HG03432 (cell line): ENCODE measurements around the gene KCNIP1.
A peak's percentile ranks its signal among the peaks of the same experiment; 100 is the strongest.

ENCODE experiments used
- ATAC-seq: cut with Tn5 transposase; IDR thresholded peaks from one replicate; pipeline ENCODE4 v1.9.1; 2021; ENCODE audit warnings: mild to moderate bottlenecking, moderate library complexity; ENCODE audit not compliant: unreplicated experiment

The KCNIP1 gene

DNA sequence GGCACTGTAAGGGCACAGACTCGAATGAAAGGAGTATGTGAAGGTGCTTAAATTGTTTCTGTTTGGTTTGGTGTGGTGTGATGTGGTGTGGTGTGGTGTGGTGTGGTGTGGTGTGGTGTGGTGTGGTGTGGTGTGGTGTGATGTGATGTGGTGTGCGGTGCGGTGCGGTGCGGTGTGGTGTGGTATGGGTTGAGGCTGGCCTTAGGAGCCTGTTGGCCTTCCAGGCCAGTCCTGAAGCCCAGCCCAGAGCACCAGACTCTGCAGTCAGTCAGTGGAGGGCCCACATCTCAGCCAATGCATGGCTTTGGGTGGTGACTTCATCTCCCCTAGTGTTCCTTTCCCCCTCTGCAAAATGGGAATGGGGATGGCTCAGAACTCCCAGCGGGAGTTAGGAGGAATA lies 85.8 kb downstream of the KCNIP1 start:
- no peak for ATAC-seq

GRCh38 chr5:170590566-170590965 lies 86.7 kb downstream of the KCNIP1 start:
- no peak for ATAC-seq

- no peak for ATAC-seq
These were observed 87.2 kb downstream of the KCNIP1 start for GRCh38 chr5:170591054-170591453.

DNA sequence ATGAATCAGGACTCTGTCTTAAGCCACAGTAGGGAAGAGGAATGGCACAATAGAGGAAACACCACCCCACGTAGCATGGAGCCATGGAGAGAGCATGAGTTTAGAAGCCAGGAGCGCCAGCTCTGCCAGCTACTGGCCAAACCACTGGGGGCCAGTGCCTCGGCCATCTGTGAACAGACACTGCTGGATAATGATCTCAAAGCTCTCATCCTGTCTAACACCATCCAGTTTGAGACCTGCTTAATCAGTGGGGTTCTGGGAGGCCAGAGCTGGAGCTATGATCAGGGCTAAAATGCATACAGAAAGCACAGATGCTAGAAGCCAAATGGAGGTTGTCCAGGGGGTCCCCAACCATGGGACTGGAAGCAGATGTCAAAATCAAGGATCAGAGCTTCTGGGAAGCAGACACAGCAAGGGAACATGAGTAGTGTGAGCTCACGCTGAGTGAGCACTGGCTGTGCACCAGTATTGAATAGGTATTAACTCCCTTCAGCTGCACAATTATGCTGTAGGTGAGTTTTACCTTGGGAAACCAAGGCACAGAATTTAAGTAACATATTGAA lies 92.7 kb downstream of the KCNIP1 start:
- no peak for ATAC-seq

DNA sequence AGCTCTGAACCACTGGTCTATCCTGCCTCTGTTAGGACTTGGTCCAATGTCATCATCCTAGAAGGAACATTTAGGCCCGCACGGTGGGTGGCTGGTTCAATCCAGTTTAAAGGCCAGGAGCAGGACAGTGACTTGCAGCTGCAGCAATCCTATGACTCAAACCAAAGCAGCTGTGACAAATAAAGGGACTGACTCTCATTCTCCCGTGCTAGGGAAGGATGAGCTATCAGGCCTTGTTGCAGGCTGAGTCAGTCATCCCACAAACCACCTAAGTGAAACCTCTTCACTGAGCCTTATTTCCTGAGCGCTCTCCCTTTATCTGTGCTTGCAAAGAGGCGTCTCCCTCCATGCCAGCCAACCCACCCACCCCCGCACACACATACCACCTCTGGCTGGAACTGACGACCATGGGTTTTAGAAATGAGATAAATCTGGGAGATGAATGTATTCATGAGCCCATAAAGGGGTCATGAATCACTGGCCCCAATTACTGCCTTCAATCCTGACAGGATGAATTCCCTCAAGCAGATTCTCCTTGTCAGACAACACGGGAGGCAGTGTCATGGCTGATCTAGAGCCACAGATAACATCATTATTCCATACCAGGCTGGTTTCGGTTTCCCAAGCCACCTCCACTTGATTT lies 93.4 kb downstream of the KCNIP1 start:
- peak; percentile 59 for ATAC-seq

- ATAC-seq = no peak
These were observed 94.1 kb downstream of the KCNIP1 start for GRCh38 chr5:170597872-170598271.

DNA sequence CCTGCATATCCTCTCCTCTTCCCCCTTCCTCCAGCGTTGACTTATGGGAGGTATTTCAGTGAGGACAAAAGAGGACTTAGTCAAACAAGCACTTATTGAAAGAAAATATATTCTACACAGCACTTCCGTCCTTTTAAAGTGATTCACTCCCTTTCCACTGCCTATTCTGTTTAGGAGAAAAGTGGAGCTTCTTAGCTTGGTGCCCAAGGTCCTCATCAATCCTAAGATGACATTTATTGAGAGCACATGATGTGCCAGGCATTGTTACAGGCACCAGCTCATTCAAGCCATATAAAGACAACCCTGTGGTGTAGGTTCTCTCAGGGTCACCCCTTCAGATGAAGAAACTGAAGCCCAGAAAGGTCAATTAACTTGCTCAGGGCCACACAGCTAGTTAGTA lies 95.9 kb downstream of the KCNIP1 start:
- ATAC-seq = no peak

DNA sequence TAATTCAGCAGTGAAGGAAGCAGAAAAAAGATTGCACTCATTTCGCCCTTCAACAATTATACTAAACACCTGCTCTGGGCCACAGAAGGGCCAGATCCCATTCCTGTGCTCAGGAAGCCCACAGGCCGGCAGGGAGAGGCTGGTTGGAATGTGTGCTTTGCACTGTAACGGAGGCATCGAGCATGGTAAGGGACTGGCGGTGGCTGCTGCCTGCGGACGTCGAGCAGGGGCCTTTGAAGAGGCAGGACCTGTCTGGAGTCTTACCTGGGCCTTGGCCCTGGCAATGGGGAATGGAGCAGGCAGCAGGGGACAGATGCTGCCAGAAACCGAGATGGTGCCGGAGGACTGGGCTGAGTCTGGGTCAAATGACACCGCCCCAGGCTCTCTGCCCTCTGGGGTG lies 97.8 kb downstream of the KCNIP1 start:
- ATAC-seq = no peak

GRCh38 chr5:170603109-170603508 lies 99.3 kb downstream of the KCNIP1 start:
- no peak for ATAC-seq

DNA sequence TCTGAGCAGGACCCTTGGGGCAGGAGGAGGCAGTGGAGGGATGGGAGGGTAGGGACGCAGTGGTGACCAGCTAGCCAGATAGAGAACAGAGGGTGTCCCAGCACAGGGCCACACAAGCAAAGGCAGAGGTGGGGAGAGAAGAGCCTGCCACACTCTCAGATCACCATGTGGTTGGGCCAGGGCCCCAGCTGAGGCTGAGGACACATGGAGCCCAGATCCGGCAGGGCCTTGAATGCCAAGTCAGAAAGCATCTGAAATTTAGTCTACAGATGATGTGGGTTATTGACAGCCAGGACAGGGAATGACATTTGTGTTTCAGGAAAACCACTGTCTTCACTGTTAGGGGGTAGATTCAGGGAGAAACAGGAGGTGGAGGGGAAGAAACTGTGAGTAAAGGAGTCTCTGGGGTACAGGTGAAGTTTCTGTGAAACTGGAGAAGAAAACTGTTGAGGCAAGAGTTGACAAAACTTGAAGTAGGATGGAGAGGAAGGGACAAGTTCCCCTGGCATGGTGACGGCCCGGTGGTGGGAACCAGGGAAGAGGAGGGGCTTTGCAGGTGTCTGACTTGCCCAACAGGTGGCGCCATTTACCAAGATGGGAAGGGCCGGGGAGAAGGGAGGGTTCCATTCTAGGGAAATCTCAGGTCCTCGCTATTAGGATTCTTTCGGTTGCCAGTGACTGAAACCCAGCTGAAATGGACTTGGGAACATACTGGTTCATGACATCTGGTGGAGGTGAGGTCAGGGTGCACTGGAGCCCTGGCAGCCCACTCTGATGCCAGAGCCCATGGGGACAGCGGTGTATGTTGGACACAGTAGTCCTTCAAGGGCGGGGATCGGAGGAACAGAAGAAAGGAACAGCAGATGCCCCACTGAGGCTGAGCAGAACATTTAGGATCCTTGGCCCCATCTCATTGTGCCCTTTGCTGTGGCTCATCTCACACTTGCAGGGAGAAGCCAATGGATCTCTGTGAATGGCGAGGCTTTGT lies 100.1 kb downstream of the KCNIP1 start:
- ATAC-seq = peak; percentile 61

DNA sequence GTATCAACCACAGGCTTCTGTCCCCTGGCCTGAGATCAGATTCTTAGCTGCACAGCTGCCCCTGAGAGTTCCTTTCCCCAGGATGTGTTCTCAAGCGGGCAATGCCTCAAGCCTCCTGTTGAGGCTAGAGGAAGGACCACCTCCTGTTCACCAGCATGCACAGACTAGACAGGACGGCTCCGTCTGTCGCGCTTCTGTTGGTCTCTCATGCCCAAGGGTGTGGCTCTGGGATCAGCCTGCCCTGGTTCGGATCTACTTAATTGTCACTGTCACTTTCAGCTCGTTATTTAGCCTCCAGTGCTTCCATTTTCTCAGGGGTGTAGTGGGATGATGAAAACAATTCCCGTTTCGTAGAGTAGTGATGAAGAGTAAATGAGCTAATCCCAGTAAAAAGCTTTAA lies 103.1 kb downstream of the KCNIP1 start:
- no peak for ATAC-seq

- no peak for ATAC-seq
These were observed 107.8 kb downstream of the KCNIP1 start for GRCh38 chr5:170611449-170612090.

- ATAC-seq = no peak
These were observed 108.4 kb downstream of the KCNIP1 start for GRCh38 chr5:170612256-170612678.

GRCh38 chr5:170614065-170614490 lies 110.3 kb downstream of the KCNIP1 start:
- no peak for ATAC-seq

DNA sequence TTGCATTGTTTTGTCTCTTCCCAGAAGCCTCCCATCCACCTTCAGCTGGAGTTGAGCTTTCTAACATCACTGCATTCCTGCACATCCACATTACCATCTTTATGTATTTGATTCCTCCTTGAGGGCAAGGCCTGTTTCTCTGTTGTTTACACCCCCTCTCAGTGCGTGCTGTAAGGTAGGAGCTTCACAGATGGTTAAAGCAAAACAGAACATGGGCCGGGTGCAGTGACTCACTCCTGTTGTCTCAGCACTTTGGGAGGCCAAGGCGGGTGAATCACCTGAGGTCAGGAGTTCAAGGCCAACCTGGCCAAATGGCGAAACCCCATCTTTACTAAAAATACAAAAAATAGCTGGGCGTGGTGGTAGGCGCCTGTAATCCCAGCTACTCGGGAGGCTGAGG lies 110.9 kb downstream of the KCNIP1 start:
- no peak for ATAC-seq

GRCh38 chr5:170617533-170618490 lies 114.0 kb downstream of the KCNIP1 start:
- no peak for ATAC-seq

DNA sequence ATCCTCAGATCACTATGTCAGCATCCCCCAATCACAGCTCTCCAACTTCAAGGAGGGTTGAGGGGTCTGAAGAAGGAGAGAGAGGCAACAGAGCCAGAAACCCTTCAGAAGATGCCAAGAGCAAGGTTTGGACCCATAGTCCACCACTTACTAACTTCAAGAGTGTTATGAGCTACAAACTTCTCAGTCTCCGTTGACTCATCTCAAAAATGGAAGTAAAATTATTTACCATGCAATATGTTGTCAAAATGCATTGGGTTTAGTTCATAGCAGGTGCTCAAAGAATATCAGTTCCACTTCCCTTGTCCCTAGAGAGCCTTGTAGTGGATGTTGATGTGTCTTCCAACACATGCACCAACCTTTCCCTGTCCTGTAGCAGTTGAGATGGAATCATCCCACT lies 116.0 kb downstream of the KCNIP1 start:
- ATAC-seq = no peak

DNA sequence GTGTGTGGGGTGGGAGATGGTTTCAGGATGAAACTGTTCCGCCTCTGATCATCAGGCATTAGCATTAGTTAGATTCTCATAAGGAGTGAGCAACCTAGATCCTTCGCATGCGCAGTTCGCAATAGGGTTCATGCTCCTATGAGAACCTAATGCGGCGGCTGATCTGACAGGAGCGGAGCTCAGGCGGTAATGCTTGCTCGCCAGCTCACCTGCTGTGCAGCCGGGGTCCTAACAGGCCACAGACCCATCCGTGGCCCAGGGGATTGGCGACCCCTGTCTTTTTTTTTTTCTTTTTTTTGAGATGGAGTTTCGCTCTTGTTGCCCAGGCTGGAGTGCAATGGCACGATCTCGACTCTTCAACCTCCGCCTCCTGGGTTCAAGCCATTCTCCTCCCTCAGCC lies 119.1 kb downstream of the KCNIP1 start:
- ATAC-seq = no peak

DNA sequence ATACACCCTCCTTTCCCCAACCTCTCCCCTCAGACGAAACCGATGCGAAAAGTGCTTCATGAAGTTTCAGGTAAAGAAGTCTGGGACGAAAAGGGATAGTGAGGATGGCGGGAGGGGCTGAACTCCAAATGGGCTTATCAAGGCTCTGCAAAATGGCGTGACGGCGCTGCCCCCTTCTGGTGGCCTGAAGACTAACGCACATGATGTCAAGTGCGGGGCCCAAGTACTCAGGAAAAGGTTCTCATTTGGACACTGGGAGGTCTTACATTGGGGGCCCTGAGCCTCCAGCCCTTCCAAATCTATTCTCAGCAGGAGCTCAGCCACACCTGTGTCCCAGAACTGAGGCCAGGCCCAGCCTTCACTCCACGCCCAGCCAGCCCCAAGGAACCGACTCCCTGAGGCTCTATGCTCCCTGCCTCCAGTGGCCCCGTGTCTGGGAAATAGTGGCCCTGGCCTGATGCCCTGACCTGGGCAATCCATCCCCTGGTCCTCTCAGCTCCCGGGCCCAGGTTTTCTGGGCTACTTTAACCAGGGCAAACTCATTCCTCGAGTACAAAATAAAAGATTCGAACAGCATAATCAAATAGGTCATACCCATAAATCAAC lies 119.9 kb downstream of the KCNIP1 start:
- no peak for ATAC-seq
